Activated naive CD4-positive, alpha-beta T cell treated with anti-CD3 and anti-CD28 coated beads for 36 hours (primary cell): ENCODE data around the gene EPC2. TPM values are rescaled to one million over a fixed set of nuclear protein-coding genes. Genes with fewer than 3 reads are reported as not detected.
"Not testable (repeated sequence)": the region's sequence is repeated elsewhere in the genome, so short reads cannot be mapped to it uniquely, and the experiment has no call there.

Source experiments
- CTCF ChIA-PET: fragments of 350-600 bp; sonication (Branson Sonifier 250); formaldehyde crosslinking; loops from one replicate; lab custom pipeline; 2021; ENCODE audit warnings: antibody characterized with exemption; lab: Charles Lee
- DNase-seq: peaks from one replicate; pipeline ENCODE4 v3.0.0-alpha.2; 2020
- H3K27ac Mint-ChIP-seq: one replicate; pipeline ENCODE4 v1.8.0; 2021; ENCODE audit warnings: mild to moderate bottlenecking, mixed read lengths
- H3K27me3 Mint-ChIP-seq: one replicate; pipeline ENCODE4 v1.8.0; 2021; ENCODE audit warnings: low read depth, mixed read lengths
- H3K36me3 Mint-ChIP-seq: one replicate; pipeline ENCODE4 v1.8.0; 2021; ENCODE audit warnings: low read depth, mixed read lengths
- H3K4me1 Mint-ChIP-seq: one replicate; pipeline ENCODE4 v1.8.0; 2021; ENCODE audit warnings: low read depth, mixed read lengths
- H3K4me3 Mint-ChIP-seq: one replicate; pipeline ENCODE4 v1.8.0; 2021; ENCODE audit warnings: mild to moderate bottlenecking, moderate library complexity, mixed read lengths
- H3K9me3 Mint-ChIP-seq: one replicate; pipeline ENCODE4 v1.8.0; 2021; ENCODE audit warnings: mixed read lengths
- intact Hi-C: fragments of 100-400 bp; cut with micrococcal nuclease; formaldehyde crosslinking; loops from one replicate; pipeline ENCODE4 v1.15.1; 2023
- total RNA-seq, 2 experiments: library from RNA; stranded (reverse); gene quantifications; one replicate each; pipeline ENCODE4 v1.2.3, GENCODE V29; 2021

Gene EPC2
- total RNA-seq, 2 experiments from 2014 or later = 22.8 to 24.0 TPM

GRCh38 chr2:148642891-148643416, 1.6 kb upstream of the EPC2 start:
- H3K36me3 Mint-ChIP-seq = peaks cover 2% of the 10 kb centered on the region
- H3K27ac Mint-ChIP-seq = peak overlapping the region; percentile 91
- intact Hi-C loops = loop anchor here (1.0 to 10.0 kb wide), 10 partner anchors 29 to 1348 kb away; partner anchors contain the start of gene MMADHC
- DNase-seq = no peak
- no peaks in the 10 kb centered on the region for H3K9me3 Mint-ChIP-seq
- H3K4me1 Mint-ChIP-seq = peaks cover 29% of the 10 kb centered on the region
- H3K27me3 Mint-ChIP-seq = no peaks in the 10 kb centered on the region
- CTCF ChIA-PET = interaction anchor here (0.9 to 1.8 kb wide), 6 partner anchors 9 to 134 kb away, joined by 3 to 7 read pairs (median 6); no protein-coding TSS in a partner anchor
- H3K4me3 Mint-ChIP-seq = peak overlapping the region; percentile 90

- Mint-ChIP-seq H3K9me3 (no peaks in the 10 kb centered on the region), H3K4me1 (peaks cover 30% of the 10 kb centered on the region), H3K36me3 (peaks cover 2% of the 10 kb centered on the region), H3K4me3 (peak overlapping the region; percentile 90), H3K27ac (peak overlapping the region; percentile 91), H3K27me3 (no peaks in the 10 kb centered on the region)
- CTCF ChIA-PET = interaction anchor here (0.9 to 1.8 kb wide), 6 partner anchors 10 to 134 kb away, joined by 3 to 7 read pairs (median 6); no protein-coding TSS in a partner anchor
- intact Hi-C loops = loop anchor here (1.0 to 10.0 kb wide), 10 partner anchors 29 to 1349 kb away; partner anchors contain the start of gene MMADHC
- no peak for DNase-seq
Measured at GRCh38 chr2:148643421-148643820, 1.1 kb upstream of the EPC2 start.

GRCh38 chr2:148644883-148645538, 460 bp downstream of the EPC2 start:
- H3K4me3 Mint-ChIP-seq = peak overlapping the region; percentile 90

GRCh38 chr2:148645539-148646230, 1.1 kb downstream of the EPC2 start:
- CTCF ChIA-PET = interaction anchor here (1.0 kb wide), 2 partner anchors 15 to 52 kb away, joined by 3 to 4 read pairs; no protein-coding TSS in a partner anchor
- Mint-ChIP-seq H3K9me3 (no peaks in the 10 kb centered on the region), H3K4me3 (peak overlapping the region; percentile 90), H3K36me3 (peaks cover 2% of the 10 kb centered on the region), H3K27me3 (no peaks in the 10 kb centered on the region), H3K4me1 (peaks cover 48% of the 10 kb centered on the region), H3K27ac (peak overlapping the region; percentile 97)
- intact Hi-C loops = loop anchor here (1.0 to 10.0 kb wide), 9 partner anchors 29 to 1351 kb away; partner anchors contain the start of genes ACVR2A, KIF5C and ORC4
- DNase-seq = peak; percentile 78

More at GRCh38 chr2:148644883-148645538, 460 bp downstream of the EPC2 start:
- peak; percentile 94 for DNase-seq
- Mint-ChIP-seq H3K9me3 (no peaks in the 10 kb centered on the region), H3K27ac (peak overlapping the region; percentile 97), H3K36me3 (peaks cover 2% of the 10 kb centered on the region), H3K27me3 (no peaks in the 10 kb centered on the region), H3K4me1 (peaks cover 43% of the 10 kb centered on the region)
- intact Hi-C loops = loop anchor here (1.0 to 10.0 kb wide), 10 partner anchors 29 to 1350 kb away; partner anchors contain the start of genes ACVR2A, KIF5C and ORC4
- CTCF ChIA-PET = interaction anchor here (1.0 kb wide), 1 partner anchor 16 kb away, joined by 4 read pairs; no protein-coding TSS in a partner anchor

GRCh38 chr2:148646231-148646559, 1.6 kb downstream of the EPC2 start:
- H3K27me3 Mint-ChIP-seq = no peaks in the 10 kb centered on the region
- CTCF ChIA-PET = interaction anchor here (1.0 kb wide), 1 partner anchor 53 kb away, joined by 3 read pairs; no protein-coding TSS in a partner anchor
- no peaks in the 10 kb centered on the region for H3K9me3 Mint-ChIP-seq
- peaks cover 2% of the 10 kb centered on the region for H3K36me3 Mint-ChIP-seq
- H3K27ac Mint-ChIP-seq = peak overlapping the region; percentile 93
- H3K4me3 Mint-ChIP-seq = peak overlapping the region; percentile 90
- H3K4me1 Mint-ChIP-seq = peaks cover 54% of the 10 kb centered on the region
- intact Hi-C loops = loop anchor here (5.0 to 10.0 kb wide), 3 partner anchors 76 to 1351 kb away; partner anchors contain the start of gene ACVR2A
- DNase-seq = no peak

GRCh38 chr2:148647711-148648110, 3.2 kb downstream of the EPC2 start:
- H3K9me3 Mint-ChIP-seq, H3K4me3 Mint-ChIP-seq, DNase-seq, H3K36me3 Mint-ChIP-seq, H3K27me3 Mint-ChIP-seq, CTCF ChIA-PET: not testable (repeated sequence)
- Mint-ChIP-seq H3K27ac (peak overlapping the region; percentile 15), H3K4me1 (peaks cover 64% of the 10 kb centered on the region)
- intact Hi-C loops = loop anchor here (5.0 to 10.0 kb wide), 3 partner anchors 75 to 1353 kb away; partner anchors contain the start of gene ACVR2A

GRCh38 chr2:148649936-148650335, 5.4 kb downstream of the EPC2 start:
- Mint-ChIP-seq H3K4me3 (no peak overlapping the region), H3K27me3 (no peaks in the 10 kb centered on the region), H3K27ac (no peak overlapping the region), H3K36me3 (peaks cover 2% of the 10 kb centered on the region), H3K9me3 (no peaks in the 10 kb centered on the region), H3K4me1 (peaks cover 74% of the 10 kb centered on the region)
- CTCF ChIA-PET = no interaction called here
- intact Hi-C loops = loop anchor here (5.0 to 10.0 kb wide), 4 partner anchors 72 to 1355 kb away; partner anchors contain the start of gene ACVR2A
- no peak for DNase-seq

- Mint-ChIP-seq H3K4me1 (peaks cover 80% of the 10 kb centered on the region), H3K4me3 (no peak overlapping the region), H3K27me3 (no peaks in the 10 kb centered on the region), H3K9me3 (no peaks in the 10 kb centered on the region), H3K36me3 (peaks cover 2% of the 10 kb centered on the region), H3K27ac (peak overlapping the region; percentile 50)
- CTCF ChIA-PET = no interaction called here
- no peak for DNase-seq
- intact Hi-C loops = loop anchor here (1.0 to 5.0 kb wide), 2 partner anchors 8 to 96 kb away; no protein-coding TSS in a partner anchor
Measured at GRCh38 chr2:148650881-148651280, 6.3 kb downstream of the EPC2 start.

- peak overlapping the region; percentile 23 for H3K4me3 Mint-ChIP-seq
- H3K9me3 Mint-ChIP-seq = no peaks in the 10 kb centered on the region
- intact Hi-C loops = loop anchor here (1.0 to 5.0 kb wide), 3 partner anchors 7 to 95 kb away; no protein-coding TSS in a partner anchor
- H3K27me3 Mint-ChIP-seq = no peaks in the 10 kb centered on the region
- CTCF ChIA-PET = interaction anchor here (0.5 to 1.2 kb wide), 2 partner anchors 21 to 33 kb away, joined by 3 to 4 read pairs; no protein-coding TSS in a partner anchor
- peaks cover 83% of the 10 kb centered on the region for H3K4me1 Mint-ChIP-seq
- peak overlapping the region; percentile 43 for H3K27ac Mint-ChIP-seq
- no peak for DNase-seq
- no peaks in the 10 kb centered on the region for H3K36me3 Mint-ChIP-seq
Measured at GRCh38 chr2:148651972-148652371, 7.4 kb downstream of the EPC2 start.

GRCh38 chr2:148653437-148653836, 8.9 kb downstream of the EPC2 start:
- DNase-seq = no peak
- H3K27ac Mint-ChIP-seq = peak overlapping the region; percentile 48
- H3K4me3 Mint-ChIP-seq = peak overlapping the region; percentile 59
- intact Hi-C loops = loop anchor here (2.0 to 5.0 kb wide), 2 partner anchors 17 to 94 kb away; no protein-coding TSS in a partner anchor
- H3K36me3 Mint-ChIP-seq = no peaks in the 10 kb centered on the region
- no peaks in the 10 kb centered on the region for H3K9me3 Mint-ChIP-seq
- no peaks in the 10 kb centered on the region for H3K27me3 Mint-ChIP-seq
- peaks cover 91% of the 10 kb centered on the region for H3K4me1 Mint-ChIP-seq
- CTCF ChIA-PET = interaction anchor here (0.6 kb wide), 1 partner anchor 285 kb away, joined by 4 read pairs; no protein-coding TSS in a partner anchor

GRCh38 chr2:148654435-148654834, 9.9 kb downstream of the EPC2 start:
- no peaks in the 10 kb centered on the region for H3K9me3 Mint-ChIP-seq
- intact Hi-C loops = loop anchor here (5.0 kb wide), 1 partner anchor 93 kb away; no protein-coding TSS in a partner anchor
- H3K4me3 Mint-ChIP-seq = no peak overlapping the region
- H3K36me3 Mint-ChIP-seq = no peaks in the 10 kb centered on the region
- peaks cover 89% of the 10 kb centered on the region for H3K4me1 Mint-ChIP-seq
- CTCF ChIA-PET = no interaction called here
- DNase-seq = no peak
- no peak overlapping the region for H3K27ac Mint-ChIP-seq
- H3K27me3 Mint-ChIP-seq = no peaks in the 10 kb centered on the region
